RKO (cell line): ENCODE data around the gene SLC17A1.
A peak's percentile ranks its signal among the peaks of the same experiment; 100 is the strongest.

ENCODE experiments used
- DNase-seq: peaks from one replicate; pipeline ENCODE4 v3.0.0-alpha.2; 2016; ENCODE audit warnings: low spot score

SLC17A1 gene

GRCh38 chr6:25832307-25832662 is 433 bp upstream of the SLC17A1 start:
- no peak for DNase-seq

GRCh38 chr6:25830458-25830857 is 1.4 kb downstream of the SLC17A1 start:
- no peak for DNase-seq

- no peak for DNase-seq
These were observed 2.5 kb downstream of the SLC17A1 start for GRCh38 chr6:25829375-25829774.

GRCh38 chr6:25821341-25821740 is 10.5 kb downstream of the SLC17A1 start:
- DNase-seq = no peak

- DNase-seq = no peak
These were observed 15.6 kb downstream of the SLC17A1 start for GRCh38 chr6:25816252-25816651.

- no peak for DNase-seq
These were observed 16.7 kb downstream of the SLC17A1 start for GRCh38 chr6:25815194-25815593.

- DNase-seq = no peak
These were observed 27.0 kb downstream of the SLC17A1 start for GRCh38 chr6:25804804-25805203.

GRCh38 chr6:25801436-25801835 is 30.4 kb downstream of the SLC17A1 start:
- DNase-seq = no peak

- no peak for DNase-seq
These were observed 37.1 kb downstream of the SLC17A1 start for GRCh38 chr6:25794784-25795183.

GRCh38 chr6:25793970-25794369 is 37.9 kb downstream of the SLC17A1 start:
- DNase-seq = no peak

- DNase-seq = no peak
These were observed 39.8 kb downstream of the SLC17A1 start for GRCh38 chr6:25792016-25792415.

- no peak for DNase-seq
These were observed 42.4 kb downstream of the SLC17A1 start for GRCh38 chr6:25789475-25789874.

GRCh38 chr6:25788305-25788922 is 43.4 kb downstream of the SLC17A1 start:
- DNase-seq = peak; percentile 46

- no peak for DNase-seq
These were observed 44.4 kb downstream of the SLC17A1 start for GRCh38 chr6:25787428-25787827.

- no peak for DNase-seq
These were observed 50.7 kb downstream of the SLC17A1 start for GRCh38 chr6:25781134-25781533.

GRCh38 chr6:25777856-25778649 is 53.8 kb downstream of the SLC17A1 start:
- no peak for DNase-seq

- no peak for DNase-seq
These were observed 54.8 kb downstream of the SLC17A1 start for GRCh38 chr6:25777031-25777430.

- no peak for DNase-seq
These were observed 57.6 kb downstream of the SLC17A1 start for GRCh38 chr6:25774120-25774715.

GRCh38 chr6:25769983-25770382 is 61.9 kb downstream of the SLC17A1 start:
- DNase-seq = no peak

GRCh38 chr6:25768566-25768965 is 63.3 kb downstream of the SLC17A1 start:
- no peak for DNase-seq

GRCh38 chr6:25764611-25765010 is 67.2 kb downstream of the SLC17A1 start:
- no peak for DNase-seq

GRCh38 chr6:25757936-25758642 is 73.8 kb downstream of the SLC17A1 start:
- DNase-seq = no peak
